Measurements from ENCODE around the gene SNED1.

The SNED1 gene

DNA sequence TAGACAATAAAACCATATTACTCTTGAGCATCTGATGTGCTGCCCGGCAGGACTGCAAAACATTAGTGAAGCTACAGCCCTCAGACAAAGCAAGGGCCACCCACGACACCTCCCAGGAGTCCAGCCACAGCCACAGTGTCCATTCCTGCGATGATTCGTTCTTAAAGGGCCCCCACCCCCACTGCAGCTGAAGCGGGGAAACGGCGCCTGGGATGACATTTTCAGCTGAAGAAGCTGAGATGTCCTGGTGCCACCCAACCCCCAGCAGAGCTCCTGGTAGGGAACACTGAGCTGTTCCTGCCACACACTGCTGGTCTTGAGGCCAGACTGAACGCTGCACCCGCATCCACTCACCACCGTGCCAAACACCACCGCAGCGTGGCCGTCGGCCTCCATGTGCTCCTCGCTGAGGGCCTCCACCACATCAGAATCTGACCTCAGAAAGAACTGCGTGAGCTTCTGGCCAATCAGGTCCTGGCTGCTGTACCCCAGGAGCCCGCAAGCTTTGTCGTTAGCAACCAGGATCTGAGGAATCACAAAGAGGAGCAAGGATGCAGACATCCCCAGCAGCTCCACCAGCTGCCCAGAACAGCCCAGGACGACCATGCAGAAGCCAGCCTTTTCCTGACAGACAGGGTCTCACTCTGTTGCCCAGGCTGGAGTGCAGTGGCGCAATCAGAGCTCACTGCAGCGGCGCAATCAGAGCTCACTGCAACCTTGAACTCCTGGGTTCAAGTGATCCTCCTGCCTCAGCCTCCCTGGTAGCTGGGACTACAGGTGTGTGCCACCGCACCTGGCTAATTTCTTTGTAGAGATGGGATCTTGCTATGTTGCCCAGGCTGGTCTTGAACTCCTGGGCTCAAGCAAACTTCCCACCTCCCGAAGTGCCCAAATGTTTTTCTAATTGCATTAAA lies 141.4 kb downstream of the SNED1 start:
- POLR2A ChIA-PET, result no interaction called here
- H3K27ac ChIP-seq (ENCODE audit: extremely low read depth, low read depth, low read length), result no peak overlapping the region

DNA sequence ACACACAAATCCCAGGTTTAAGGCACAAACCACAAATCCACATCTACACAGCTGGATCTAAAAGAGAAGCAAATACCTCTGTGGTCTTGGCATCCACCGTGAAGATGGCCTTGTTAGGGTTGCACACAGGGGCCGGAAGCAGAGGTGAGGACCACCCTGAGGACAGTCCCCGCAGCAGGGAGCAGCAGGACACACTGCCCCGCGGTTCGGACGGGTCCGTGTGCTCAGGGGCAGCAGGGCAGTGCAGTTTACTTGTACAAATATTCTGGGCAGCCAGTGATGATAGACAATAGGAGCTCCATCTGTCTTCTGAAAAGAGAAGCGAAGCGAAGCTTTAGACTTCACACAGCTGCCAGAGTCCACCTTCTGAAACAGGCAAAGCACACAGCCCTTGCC lies 142.0 kb downstream of the SNED1 start:
- Histone ChIP-seq H3K36me3 (ENCODE audit: control insufficient read depth in 2 of 2, insufficient read depth in 1 of 2, low read length in 2 of 2) (peaks cover 0 to 74% of the 10 kb centered on the region in 2 experiments; a peak in 2 of 3 replicates), H3K27ac (ENCODE audit: extremely low read depth, low read depth, low read length) (no peak overlapping the region), H3K4me1 (ENCODE audit: control insufficient read depth, insufficient read depth, low read length) (no peaks in the 10 kb centered on the region), H3K9me3 (ENCODE audit: control insufficient read depth, insufficient read depth, low read depth, low read length) (no peaks in the 10 kb centered on the region), H3K4me3 (ENCODE audit: low read depth, low read length) (no peak overlapping the region)
- ChIA-PET POLR2A (interaction anchor here (0.8 kb wide), 1 partner anchor 9 kb away, joined by 3 read pairs; the partner anchor contains the start of gene PASK), CTCF (no interaction called here)
- TF ChIP-seq ZNF530 (tag by site-specific recombination; IDR thresholded peaks at IDR 0.05; ENCODE audit: low read depth) (no peak), ZEB2 (tag by site-specific recombination; IDR thresholded peaks at IDR 0.05) (no peak), ZFP69B (tag by site-specific recombination; IDR thresholded peaks at IDR 0.05) (no peak), ZNF19 (tag by site-specific recombination; IDR thresholded peaks at IDR 0.05; ENCODE audit: low read depth) (no peak), ZNF302 (tag by site-specific recombination; IDR thresholded peaks at IDR 0.05; ENCODE audit: low read depth) (no peak), ZNF792 (tag by site-specific recombination; IDR thresholded peaks at IDR 0.05) (no peak), ZNF707 (tag by site-specific recombination; IDR thresholded peaks at IDR 0.05) (no peak), ZFP3 (tag by site-specific recombination; IDR thresholded peaks at IDR 0.05; ENCODE audit: low read depth) (no peak), ZNF184 (tag by site-specific recombination; IDR thresholded peaks at IDR 0.05) (no peak)
- TF ChIP-seq, protein P1, sequence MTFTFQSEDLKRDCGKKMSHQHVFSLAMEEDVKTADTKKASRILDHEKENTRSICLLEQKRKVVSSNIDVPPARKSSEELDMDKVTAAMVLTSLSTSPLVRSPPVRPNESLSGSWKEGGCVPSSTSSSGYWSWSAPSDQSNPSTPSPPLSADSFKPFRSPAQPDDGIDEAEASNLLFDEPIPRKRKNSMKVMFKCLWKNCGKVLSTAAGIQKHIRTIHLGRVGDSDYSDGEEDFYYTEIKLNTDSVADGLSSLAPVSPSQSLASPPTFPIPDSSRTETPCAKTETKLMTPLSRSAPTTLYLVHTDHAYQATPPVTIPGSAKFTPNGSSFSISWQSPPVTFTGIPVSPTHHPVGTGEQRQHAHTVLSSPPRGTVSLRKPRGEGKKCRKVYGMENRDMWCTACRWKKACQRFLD (tag by site-specific recombination; IDR thresholded peaks at IDR 0.05), result no peak
- TF ChIP-seq, protein P2, sequence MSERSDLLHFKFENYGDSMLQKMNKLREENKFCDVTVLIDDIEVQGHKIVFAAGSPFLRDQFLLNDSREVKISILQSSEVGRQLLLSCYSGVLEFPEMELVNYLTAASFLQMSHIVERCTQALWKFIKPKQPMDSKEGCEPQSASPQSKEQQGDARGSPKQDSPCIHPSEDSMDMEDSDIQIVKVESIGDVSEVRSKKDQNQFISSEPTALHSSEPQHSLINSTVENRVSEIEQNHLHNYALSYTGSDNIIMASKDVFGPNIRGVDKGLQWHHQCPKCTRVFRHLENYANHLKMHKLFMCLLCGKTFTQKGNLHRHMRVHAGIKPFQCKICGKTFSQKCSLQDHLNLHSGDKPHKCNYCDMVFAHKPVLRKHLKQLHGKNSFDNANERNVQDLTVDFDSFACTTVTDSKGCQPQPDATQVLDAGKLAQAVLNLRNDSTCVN (tag by site-specific recombination; optimal IDR thresholded peaks at IDR 0.05), result no peak
- TF ChIP-seq, protein P3, sequence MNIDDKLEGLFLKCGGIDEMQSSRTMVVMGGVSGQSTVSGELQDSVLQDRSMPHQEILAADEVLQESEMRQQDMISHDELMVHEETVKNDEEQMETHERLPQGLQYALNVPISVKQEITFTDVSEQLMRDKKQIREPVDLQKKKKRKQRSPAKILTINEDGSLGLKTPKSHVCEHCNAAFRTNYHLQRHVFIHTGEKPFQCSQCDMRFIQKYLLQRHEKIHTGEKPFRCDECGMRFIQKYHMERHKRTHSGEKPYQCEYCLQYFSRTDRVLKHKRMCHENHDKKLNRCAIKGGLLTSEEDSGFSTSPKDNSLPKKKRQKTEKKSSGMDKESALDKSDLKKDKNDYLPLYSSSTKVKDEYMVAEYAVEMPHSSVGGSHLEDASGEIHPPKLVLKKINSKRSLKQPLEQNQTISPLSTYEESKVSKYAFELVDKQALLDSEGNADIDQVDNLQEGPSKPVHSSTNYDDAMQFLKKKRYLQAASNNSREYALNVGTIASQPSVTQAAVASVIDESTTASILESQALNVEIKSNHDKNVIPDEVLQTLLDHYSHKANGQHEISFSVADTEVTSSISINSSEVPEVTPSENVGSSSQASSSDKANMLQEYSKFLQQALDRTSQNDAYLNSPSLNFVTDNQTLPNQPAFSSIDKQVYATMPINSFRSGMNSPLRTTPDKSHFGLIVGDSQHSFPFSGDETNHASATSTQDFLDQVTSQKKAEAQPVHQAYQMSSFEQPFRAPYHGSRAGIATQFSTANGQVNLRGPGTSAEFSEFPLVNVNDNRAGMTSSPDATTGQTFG (tag by site-specific recombination; IDR thresholded peaks at IDR 0.05; ENCODE audit: borderline replicate concordance), result no peak

More for the DNA sequence above, 141.4 kb downstream of the SNED1 start:
- H3K9me3 ChIP-seq (ENCODE audit: control insufficient read depth, insufficient read depth, low read depth, low read length), result no peaks in the 10 kb centered on the region
- no peaks in the 10 kb centered on the region for H3K4me1 ChIP-seq (ENCODE audit: control insufficient read depth, insufficient read depth, low read length)
- peaks cover 0 to 81% of the 10 kb centered on the region in 2 experiments; a peak in 2 of 3 replicates for H3K36me3 ChIP-seq (ENCODE audit: control insufficient read depth in 2 of 2, insufficient read depth in 1 of 2, low read length in 2 of 2)
- CTCF ChIA-PET, result no interaction called here
- TF ChIP-seq ZNF121 (tag by site-specific recombination; IDR thresholded peaks at IDR 0.05), result peak; percentile 96
- no peak for TF ChIP-seq SALL2 (tag by site-specific recombination; IDR thresholded peaks at IDR 0.05; ENCODE audit: borderline replicate concordance)
- H3K4me3 ChIP-seq (ENCODE audit: low read depth, low read length), result no peak overlapping the region

DNA sequence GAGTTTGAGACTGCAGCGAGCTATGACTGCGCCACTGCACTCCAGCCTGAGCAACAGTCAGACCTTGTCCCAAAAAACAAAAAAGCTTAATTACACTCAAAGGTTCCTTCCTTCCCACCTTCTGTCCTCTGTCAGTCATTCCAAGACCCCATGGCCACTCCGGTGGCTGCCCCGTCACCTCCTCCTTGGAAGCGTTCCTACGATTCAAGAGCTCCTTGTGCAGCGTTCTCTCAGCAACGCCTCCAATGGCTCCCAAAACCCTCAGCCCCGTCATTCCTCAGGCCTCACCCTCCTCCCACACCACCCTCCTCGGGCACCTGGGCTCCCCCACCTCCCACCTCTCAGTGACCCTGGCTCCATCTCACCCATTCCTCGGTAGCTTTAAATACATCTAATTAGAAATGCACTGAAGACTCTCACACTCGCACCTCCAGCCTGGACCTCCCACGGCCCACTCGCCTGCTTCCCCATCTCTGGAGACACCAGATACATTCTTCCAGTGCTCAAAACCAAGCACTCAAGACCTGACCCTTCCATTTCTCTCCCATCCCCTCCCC lies 142.9 kb downstream of the SNED1 start:
- ChIA-PET CTCF (no interaction called here), POLR2A (interaction anchor here (0.8 kb wide), 1 partner anchor 8 kb away, joined by 3 read pairs; the partner anchor contains the start of gene PASK)
- no peaks in the 10 kb centered on the region for H3K4me1 ChIP-seq (ENCODE audit: control insufficient read depth, insufficient read depth, low read length)
- no peak overlapping the region for H3K27ac ChIP-seq (ENCODE audit: extremely low read depth, low read depth, low read length)
- no peak for TF ChIP-seq ZFHX2 (tag by site-specific recombination; conservative IDR thresholded peaks at IDR 0.05)
- peaks cover 0 to 66% of the 10 kb centered on the region in 2 experiments; a peak in 2 of 3 replicates for H3K36me3 ChIP-seq (ENCODE audit: control insufficient read depth in 2 of 2, insufficient read depth in 1 of 2, low read length in 2 of 2)
- H3K4me3 ChIP-seq (ENCODE audit: low read depth, low read length), result no peak overlapping the region
- no peaks in the 10 kb centered on the region for H3K9me3 ChIP-seq (ENCODE audit: control insufficient read depth, insufficient read depth, low read depth, low read length)
